Inflammatory macrophage treated with lipopolysaccharide for 4 hours (primary cell): ENCODE data around the gene PRAC1.

Experiments used
- DNase-seq: peaks from one replicate; pipeline ENCODE4 v3.0.0-alpha.2; 2020

PRAC1 gene

DNA sequence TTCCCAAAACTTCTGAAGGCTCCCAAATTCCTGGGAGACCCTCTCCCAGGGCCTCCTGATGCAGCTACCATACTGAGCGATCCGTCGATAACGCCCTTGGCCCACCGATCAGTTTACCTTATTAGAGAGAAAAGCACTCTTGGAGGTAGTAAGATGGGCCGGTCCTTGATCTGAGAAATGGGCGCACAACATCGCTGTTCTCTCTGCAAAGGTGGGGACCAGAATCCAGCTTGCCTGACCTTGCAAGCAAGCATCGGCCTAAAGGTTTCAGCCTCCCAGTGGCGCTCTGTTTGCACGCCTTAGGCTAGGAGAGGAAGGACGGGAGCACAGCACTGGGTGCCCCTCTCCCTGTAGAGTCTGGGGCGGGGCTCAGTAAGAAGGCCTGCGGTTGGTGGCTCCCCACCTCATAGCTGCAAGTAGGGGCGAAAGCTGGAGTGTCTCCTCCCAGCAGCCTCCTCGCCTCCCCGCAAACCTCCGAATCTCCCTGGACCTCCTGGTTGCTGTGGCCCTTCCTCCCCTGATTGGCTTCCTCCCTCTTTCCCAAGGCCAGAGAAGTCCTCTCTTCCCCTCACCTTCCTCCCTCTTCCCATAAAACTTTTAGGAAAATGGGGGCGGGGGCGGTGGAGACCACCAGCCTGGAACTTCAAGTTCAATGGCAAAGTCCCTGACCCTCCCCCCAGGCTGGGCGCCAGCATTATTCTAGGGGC lies at the start of gene PRAC1:
PRAC1 (minus strand) TSS at position 318 of the 707 bp plus-strand sequence; CDS start at position 192, 126 bp downstream.
- no peak for DNase-seq

DNA sequence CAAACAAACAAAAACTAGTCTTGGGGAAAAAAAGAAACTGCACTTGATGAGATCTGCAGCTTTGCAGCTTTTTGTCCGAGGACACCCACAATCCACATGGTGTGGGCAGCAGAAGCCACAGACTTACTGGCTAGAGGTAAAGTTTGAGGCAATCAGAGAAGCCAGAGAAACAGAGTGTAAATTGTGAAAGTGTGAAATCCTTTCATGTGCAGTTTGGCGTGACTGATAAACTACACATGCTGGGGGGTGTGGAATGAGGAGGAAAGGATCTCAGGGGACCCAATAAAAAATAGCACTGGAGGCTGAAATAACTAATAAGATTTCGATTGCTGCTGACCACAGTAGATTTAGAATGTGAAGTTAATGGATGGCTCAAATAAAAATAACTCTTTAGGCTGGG lies 48.6 kb upstream of the PRAC1 start:
- peak; percentile 3 for DNase-seq

DNA sequence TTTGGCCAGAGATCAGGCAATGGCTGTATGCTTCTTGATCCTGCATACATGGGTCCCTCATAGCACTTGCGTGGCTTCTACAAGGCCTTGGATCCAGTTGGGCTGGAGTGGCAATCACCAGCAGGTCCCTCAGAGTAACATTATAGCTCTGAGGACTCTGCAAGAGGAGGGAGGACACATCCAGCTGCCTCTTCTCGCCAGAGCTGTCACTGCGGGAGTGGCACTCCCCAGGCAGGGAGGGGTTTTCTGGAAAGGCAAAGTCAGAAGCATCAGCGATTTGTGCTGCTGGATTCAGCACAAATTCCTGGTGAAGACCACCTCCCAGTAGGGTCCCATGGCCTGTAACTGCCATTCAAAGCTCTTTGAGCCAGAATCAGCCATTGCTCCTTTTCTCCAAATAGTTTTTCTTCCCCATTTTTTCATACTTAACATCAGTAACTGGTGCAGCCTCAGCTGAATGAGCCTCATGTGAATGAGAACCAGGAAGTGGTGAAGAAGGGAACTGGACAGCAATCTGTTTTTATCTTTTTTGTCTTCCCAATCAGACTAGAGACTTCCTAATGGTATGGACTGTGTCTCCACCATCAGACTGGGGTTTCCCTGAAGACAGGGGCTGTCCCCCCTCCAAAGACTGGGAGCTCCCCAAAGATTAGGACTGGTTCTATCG lies 46.8 kb upstream of the PRAC1 start:
- DNase-seq: peak; percentile 54

DNA sequence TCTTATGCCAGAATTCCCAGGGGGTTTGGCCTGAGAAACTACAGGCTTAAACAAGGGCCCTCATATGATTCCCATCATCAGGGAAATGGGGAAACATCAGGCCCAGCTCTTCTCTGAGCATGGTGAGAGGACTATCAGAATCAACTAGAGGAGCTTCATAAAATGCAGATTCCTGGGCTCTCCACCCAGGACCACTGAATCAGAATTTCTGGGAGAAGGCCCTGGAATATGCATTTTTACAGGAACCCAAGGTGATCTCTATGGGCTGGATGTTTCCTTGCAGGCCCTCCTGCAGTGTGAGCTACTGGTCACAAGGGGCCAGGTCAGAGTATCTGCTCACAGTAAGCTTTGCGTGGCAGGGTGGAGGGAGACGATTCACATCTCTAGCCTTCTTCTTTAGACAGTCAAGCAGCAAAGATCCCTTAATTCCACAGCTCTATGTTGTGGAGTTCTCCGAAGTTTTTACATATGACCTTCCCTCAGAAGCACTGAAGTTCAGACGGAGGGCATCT lies 45.0 kb upstream of the PRAC1 start:
- no peak for DNase-seq

DNA sequence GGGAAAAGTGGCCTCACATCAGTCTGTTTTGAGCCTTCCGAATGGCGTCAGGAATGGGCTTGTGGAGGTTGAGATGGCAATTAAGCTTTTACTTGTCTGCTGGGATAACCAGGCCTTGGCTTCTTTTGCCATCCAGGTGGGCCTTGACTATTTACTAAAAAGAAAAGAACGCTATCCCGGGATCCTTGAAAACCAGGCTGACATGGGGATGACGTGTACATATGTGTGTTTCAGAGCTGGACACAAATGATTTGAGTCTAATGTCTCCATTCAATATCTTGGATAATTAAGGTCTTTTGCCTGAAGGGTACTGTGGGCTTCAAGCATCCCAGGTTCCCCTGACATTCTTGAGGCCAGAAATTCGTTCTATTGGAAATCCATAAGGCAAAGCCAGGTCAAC lies 38.8 kb upstream of the PRAC1 start:
- DNase-seq: no peak

DNA sequence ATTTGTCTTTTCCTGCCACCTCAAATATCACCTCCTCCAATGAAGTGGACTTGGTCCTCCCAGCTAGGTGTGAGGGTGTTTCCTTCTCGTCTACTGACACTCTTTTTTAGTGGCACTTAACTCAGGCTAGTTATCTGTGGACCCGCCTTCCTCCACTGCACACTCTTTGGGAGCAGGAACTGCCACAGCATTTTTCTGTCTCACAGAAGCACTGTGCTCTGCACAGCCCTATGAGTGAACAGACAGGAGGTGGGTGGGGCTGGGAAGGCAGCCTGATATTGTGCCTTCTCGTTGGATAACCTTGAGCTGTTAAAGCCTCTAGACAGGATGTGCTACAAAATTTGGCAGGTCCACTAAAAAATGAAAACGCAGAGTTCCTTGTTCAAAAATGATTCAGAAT lies 38.1 kb upstream of the PRAC1 start:
- no peak for DNase-seq

DNA sequence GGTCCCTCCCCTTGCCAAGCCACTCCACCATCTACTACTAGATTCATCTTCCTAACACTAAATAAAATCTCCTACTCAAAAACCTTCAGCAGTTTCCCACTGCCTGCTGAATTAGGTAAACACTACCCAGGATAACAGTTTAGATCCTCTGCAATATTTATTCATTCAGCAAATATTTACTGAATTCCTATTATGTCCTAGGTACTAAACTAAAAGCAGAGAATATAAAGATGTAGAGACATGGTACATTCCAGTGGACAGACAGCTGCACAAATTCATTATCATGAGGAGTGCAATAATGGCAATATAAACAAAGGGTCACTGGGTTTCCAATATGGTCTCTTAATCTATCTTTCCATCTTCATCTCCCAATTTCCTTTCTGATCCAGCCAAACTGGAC lies 37.0 kb upstream of the PRAC1 start:
- DNase-seq: no peak

DNA sequence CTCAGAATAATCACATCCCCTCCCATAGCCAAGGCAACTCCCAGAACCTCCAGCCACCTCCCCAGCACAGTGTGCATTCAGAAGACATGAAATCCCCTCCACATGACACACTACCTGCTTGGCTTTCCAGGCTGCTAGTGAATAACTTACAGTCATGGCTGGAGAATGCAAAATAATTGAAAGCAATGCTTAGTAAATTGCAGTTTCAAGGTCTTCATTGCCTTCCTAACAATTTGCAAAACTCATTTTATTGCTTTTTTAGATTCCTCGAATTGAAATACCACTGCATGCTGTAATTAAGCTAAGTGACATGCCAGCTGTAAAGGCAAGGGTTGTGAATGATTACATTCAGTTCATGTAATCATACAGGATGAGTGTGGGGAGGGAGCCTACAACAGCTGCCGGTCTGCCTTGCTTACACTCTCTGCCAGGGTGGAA lies 35.2 kb upstream of the PRAC1 start:
- no peak for DNase-seq

DNA sequence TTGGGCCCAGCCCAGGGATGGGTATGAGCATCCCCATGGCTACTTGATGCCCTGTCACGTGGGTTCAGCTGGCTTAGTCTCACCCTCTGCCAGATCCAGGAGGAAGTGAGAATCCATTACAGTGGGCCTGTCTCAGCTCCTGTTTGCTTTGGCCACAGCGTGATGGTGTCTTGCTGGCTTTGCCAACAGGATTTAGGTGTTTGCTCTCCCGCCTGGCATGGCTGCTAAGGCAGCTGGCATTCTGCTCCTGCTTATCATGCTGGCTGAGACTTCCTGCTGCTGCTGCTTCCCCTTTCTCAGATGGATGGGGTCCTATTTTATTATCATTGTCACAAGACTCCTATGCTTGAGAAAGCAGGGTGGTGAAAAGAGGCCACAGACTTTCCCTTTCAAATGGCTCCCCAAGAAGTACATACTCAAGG lies 34.5 kb upstream of the PRAC1 start:
- peak; percentile 63 for DNase-seq

DNA sequence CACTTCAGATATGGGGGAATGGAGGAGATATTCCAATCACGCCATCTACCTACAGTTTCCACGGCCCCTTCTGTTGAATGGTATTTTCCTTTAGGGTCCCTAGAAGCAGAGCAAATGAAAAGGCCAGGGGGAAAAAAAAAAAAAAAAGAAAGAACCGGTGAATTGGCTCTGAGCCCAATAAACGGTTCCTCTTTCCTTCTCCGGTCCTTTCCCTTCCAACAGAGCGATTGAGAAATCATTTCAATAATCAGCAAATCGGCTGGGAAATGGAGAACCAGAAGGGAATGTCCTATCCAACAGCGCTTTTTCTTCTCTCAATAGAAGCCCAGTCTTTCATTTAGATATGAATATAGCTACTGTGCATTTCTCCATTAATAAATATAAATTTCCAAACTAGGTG lies 33.0 kb upstream of the PRAC1 start:
- DNase-seq: peak; percentile 77

DNA sequence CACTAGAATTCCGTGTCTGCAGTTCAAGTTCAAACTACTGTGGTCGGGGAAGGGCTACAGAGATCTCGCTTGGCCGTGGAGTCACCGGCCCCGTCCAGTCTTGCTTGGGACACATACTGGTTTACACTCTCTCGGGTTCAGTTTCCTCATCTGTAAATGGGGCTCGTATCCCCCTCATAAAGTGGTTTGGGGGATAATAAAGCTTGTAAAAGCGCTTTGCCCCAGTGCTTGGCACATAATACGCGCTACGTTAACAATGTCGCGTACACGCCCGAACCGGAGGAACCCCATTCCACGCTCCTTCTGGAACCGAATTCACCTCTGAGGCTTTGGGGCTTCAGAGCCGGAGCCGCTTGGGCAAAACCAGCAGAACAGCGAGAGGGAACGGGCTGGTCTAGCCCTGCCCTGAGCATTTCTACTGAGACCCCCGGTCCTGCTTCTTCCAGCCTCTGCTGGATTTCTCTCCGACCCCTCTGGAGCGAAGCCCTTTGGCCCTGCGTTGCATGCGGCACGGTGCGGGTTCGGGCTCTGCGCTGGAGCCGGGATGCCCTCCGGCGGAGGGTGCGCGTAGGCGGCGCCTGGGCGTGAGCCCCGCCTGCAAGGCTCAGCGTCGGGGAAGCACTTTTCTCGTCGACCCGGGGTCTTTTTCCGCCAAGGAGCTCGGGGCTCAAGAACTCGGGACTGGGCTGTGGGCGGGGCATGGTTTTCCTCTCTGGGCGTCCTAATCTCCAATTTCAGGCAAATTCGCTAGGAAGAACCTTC lies 32.4 kb upstream of the PRAC1 start:
- no peak for DNase-seq

DNA sequence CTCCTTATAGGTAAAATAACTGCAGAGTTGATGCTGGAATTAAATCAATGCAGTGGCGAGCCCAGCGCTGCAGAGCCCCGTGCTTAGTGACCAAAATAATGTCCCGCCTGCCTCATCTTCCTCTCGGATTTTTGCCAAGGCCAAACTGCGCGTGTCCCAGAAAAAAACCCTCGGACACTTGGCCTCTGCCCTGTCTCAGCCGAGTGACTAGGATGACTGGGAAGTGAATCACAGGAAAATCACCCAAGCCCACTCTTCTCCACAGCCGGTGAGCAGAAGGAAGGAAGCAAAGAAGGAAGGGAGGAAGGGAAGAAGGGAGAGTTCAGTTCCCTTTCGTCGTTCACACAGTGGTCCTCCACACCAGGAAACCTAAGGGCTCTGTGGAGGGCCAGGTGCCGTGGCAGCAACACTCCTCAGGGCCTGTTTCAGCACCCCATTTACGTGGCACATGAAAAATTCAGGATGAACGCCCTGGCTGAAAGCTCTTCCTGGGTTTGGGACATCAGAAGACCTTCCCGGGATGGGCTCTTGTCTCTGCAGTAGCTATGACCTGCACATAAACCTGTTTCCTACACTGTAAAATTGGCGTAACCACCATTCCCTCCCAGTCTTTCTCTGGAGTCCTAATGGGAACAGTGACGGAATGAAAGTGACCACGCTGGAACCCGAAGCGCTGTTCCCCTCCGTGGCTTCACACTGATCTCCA lies 31.6 kb upstream of the PRAC1 start:
- no peak for DNase-seq

DNA sequence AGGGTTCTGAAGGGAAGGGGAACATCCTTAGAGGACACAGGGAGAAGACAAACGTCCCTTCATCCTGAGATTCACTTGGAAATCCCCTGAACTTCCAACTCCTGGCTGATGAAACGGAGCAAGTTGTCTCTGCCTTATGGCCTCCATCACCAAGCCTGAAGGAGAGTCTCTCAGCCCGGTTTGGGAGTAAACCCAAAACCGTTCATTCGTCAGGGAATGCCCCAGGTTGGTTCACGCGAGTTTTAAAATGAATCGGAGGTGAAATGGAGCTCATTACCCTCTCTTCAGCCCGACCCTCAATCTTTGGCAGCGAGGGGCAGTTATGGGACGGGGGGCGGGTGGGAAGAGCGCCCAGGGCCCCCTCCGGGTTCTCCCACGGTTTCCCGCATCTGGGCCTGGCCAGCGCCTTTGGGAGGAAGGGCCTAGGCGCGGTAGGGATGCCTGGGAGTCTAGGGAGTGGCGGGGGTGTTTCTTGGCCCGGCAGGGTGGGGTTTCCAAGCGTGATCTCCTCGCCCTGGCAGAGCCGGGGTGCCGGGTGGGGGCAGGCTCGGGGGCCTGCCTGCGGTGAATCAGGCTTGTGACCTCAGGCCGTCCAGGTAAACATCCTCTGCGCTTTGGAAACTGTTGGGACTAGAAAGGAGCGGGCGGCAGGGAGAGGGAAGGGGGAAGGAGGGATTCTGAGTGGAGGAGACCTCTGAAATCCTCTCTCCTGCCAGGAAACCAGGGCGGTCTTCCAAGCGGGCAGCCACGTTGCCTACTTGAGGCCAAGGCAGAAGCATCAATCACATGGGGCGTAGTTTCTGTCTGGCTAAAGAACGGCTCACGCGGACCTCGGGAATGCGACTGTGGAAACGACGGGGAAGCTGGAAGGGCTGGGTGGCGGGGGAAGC lies 30.3 kb upstream of the PRAC1 start:
- DNase-seq: no peak

DNA sequence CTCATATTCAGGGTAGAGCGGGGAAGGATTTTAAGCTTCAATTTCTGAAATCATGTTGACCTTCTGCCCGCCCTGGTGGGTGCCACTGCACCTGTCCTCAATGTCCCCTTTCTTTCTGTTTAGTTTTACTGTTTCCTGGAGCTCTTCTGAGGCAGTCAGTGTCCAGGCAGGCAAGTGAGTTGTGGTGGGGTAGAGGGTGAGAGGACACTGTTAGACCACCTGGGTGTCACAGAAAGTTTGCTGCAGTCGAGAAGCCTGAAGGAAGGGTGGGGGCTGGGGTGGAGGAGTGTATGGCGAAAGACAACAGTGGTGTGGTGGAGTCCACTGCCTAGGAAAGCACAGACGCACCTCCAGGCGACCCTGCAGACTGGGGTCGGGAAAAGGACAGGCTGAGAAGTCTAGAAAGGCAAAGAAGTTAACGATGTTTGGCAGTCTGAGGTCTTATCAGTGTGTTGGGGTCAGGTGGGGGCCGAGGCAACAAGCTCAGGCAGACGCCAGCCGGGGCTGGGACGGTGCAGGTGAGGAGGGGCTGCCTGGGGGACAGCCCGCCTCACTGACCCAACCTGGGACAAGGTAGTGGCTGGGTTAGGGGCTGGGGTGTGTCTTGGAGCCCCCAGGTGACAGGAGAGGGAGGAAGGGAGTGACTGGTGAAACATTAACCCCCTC lies 29.5 kb upstream of the PRAC1 start:
- no peak for DNase-seq

DNA sequence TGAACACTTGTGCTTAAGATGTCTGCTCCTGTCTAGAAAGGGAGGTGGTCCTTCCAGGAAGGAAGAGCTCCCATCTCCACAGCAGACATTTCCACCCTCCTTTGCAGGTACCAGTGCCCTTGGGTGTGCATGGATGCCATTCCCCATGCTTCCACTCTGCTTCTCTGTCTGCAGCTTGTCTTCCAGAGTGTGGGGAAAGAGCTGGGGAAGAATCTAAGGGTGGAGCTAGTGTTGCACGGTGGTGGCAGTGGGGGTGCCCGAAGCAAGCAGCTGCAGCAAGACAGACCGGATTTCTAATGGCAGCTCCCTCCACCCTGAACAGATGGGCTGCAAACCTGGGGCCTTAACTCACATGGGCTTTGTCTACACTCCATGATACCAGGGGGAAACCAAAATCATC lies 28.9 kb upstream of the PRAC1 start:
- DNase-seq: no peak

DNA sequence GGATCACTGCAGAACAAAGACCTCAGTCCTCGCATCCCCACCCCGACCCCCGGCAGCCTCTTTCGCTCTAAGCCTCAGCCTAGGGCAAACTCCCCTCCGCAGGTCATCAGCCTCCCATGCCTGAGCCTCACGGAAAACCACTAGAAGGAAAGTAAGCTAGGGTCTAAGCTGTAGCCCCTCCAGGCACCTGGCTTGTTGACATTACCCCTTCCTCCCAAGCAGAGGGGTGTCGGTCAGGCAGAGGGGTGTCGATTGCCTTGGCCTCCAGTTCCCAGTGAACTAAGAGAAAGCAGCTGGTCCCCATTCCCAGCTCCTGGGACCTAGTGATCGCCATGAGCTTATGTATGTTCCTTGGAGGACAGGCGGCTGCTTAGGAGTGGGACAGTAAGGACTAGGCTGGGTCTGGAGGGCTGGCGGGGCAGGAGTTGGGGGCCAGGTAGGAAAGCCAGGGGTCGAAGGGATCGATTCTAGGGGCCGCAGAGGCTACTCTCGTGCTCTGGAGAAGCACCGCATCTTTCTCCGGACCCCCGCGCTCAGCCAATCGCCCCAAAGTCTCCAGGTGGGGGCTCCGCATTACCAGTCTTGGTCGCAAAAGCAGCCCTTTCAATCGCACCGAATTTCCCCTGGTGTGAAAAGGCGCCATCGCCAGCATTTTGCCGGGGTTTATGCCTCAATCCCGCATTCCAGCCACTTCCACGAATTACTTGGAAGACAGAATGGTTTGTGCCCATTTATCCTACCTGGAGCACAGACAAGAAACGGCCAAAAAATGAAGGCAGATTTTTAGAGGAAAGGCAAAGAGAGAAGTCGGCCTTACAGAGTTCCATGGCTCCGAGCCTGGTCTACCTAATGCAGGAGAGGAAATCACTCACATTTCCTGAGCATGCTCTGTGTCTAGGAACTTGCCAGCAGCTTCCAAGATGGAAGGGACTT lies 27.6 kb upstream of the PRAC1 start:
- no peak for DNase-seq

DNA sequence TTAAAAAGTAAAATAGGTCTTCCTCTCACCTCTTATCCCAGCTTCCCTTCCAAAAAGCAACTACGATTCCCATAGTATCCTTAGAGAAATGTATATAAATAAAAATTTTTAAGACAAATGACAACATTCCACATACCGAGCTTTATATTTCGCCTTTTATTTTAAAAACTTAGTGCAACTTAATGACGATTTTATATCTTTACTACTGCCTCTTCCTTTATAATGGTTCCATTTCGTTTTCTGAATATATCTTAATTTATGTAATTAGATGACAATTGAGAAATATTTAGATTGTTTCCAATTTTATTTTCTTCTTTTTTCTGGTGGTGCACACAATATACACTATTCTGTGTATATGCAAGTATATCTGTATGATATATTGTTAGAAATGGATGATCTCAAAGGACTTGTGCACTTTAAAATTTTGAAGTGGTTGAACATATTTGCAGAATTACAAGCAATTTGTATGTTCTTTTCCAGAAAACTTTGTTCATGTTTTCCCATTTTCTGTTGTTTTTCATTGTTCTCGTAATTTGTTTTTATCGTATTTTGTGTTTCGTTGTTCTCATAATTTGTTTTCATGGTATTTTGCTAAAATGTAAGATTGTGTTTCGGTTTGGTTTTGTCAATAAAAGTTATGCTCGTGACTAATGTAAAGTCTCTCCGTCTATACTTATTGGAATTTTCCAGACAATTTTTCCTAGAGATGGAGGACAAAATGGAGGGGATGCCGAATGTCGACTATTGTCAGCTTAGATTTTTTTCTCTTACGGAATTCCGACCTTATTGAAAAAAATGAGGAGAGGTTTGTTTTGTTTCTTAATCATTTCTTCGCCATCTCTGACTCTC lies 26.6 kb upstream of the PRAC1 start:
- DNase-seq: no peak

DNA sequence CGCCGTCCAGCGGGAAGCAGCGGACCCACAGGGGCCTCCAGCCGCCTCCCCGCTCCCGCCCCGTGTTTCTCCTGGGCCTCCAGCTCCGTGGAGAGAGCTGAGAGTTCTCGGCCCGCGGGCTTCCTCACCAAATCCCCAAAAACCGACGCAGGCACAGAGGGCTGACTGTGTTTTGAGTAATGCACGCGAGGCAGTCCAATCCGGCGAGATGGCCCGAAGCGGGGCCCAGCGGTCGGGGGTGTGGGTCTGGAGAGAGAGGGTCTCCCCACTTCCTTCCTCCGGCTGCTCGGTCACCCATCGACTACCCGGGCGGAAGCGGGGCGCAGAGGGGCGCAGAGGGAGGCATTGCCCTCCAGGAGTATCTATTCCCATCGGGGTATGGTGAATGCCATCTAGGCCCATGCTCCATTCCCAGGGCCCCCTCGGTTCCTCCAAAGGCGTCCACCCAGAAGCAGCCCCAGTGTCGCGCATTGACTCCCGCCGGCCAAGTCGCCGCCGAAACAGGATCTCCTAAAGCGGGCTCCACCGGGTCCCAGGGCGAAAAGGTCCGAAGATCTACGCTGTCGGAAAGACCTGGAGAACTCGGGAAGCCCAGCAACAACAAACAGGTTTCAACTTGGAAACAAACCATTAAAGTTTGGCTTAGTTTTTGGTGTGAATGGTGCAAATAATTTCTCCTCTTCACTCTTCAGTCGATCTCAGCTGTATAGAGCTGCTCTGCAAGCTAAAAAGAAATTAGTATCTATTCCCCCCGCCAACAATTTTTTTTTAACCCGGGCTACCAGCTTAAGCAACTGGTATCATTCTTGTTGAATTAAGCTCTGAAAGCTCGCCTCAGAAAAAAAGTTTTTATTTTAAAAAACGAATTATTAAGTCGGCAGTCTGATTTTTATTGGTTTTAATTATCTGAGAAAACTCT lies 25.4 kb upstream of the PRAC1 start:
- no peak for DNase-seq
